ENCODE data around the gene FAM167B. TPM values are rescaled to one million over a fixed set of nuclear protein-coding genes. Genes with fewer than 3 reads are reported as not detected.
A peak's percentile ranks its signal among the peaks of the same experiment; 100 is the strongest.

Gene FAM167B
- total RNA-seq (1 to 10 TPM in 1 of 2 donors, under 1 TPM in 1; 0.99 to 1.6 TPM), polyA plus RNA-seq (ENCODE audit: insufficient read depth, low read depth, low replicate concordance) (1.6 TPM)
- long read RNA-seq, donor 1 = 0 reads
- long read RNA-seq, donor 2, partial matches to known transcripts = 0 of 1 reads
- long read RNA-seq, donor 2, other reads (novel, unspliced or antisense) = 0 of 1 reads

DNA sequence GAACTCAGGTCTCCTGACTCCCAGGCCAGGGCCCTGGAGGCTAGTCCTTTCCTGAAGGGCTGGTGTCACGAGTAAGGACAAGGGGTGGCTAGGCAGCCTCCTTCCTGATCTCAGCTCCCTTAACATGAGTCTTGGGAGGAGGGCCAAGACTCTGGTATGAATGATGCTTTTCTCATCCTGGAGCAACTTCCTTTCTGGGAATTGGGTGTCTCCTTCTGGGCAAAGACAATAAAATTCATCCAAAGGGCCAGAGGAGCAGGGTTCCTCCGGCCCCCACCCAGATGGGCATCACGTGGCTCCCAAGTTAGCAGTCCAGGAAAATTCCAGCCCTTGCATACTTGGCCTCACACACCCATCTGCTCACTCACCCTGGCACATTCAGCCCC is at the start of gene FAM167B:
Gene FAM167B, plus strand, starts transcription at position 335 of the 386 bp plus-strand sequence. CDS start 200 bp downstream, outside the sequence.
- Histone ChIP-seq H3K9me3 (no peaks in the 10 kb centered on the region), H3K4me3 (peak within 1 kb of the TSS in 1 of 2 donors; percentile 27), H3K27me3 (no peaks in the 10 kb centered on the region), H3K4me1 (peaks cover 37% of the 10 kb centered on the region), H3K27ac (peak within 1 kb of the TSS; percentile 18 to 52), H3K36me3 (ENCODE audit: low read depth, missing control alignments) (no peaks in the 10 kb centered on the region)
- intact Hi-C loops (cut with DNase I; ENCODE audit: low total_unique reads) = loop anchor here (10.0 kb wide), 1 partner anchor 88 kb away; the partner anchor contains the start of gene MARCKSL1
- TF ChIP-seq, protein P1, sequence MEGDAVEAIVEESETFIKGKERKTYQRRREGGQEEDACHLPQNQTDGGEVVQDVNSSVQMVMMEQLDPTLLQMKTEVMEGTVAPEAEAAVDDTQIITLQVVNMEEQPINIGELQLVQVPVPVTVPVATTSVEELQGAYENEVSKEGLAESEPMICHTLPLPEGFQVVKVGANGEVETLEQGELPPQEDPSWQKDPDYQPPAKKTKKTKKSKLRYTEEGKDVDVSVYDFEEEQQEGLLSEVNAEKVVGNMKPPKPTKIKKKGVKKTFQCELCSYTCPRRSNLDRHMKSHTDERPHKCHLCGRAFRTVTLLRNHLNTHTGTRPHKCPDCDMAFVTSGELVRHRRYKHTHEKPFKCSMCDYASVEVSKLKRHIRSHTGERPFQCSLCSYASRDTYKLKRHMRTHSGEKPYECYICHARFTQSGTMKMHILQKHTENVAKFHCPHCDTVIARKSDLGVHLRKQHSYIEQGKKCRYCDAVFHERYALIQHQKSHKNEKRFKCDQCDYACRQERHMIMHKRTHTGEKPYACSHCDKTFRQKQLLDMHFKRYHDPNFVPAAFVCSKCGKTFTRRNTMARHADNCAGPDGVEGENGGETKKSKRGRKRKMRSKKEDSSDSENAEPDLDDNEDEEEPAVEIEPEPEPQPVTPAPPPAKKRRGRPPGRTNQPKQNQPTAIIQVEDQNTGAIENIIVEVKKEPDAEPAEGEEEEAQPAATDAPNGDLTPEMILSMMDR (IDR thresholded peaks at IDR 0.05) = no peak
- WGBS, 2 donors = 60 to 68% methylated on average over 3 of the region's 3 CpGs
- peak; percentile 42 for DNase-seq

DNA sequence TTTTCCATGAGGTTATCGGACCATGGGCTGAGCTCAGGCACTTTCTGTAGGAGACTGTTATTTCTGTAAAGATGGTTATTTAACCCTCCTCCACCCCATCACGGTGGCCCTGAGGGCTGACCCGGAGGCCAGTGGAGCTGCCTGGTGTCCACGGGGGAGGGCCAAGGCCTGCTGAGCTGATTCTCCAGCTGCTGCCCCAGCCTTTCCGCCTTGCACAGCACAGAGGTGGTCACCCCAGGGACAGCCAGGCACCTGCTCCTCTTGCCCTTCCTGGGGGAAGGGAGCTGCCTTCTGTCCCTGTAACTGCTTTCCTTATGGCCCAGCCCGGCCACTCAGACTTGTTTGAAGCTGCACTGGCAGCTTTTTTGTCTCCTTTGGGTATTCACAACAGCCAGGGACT is 49.2 kb upstream of the FAM167B start:
- 40 to 47% methylated on average over 5 to 6 of the region's 6 CpGs for WGBS, 2 donors
- DNase-seq = no peak
- TF ChIP-seq, protein P1 (IDR thresholded peaks at IDR 0.05) = no peak
- no peak for TF ChIP-seq POLR2A (IDR thresholded peaks at IDR 0.05)
- H3K4me1 ChIP-seq = peaks cover 25% of the 10 kb centered on the region
- no peak overlapping the region for H3K4me3 ChIP-seq
- H3K27me3 ChIP-seq = no peaks in the 10 kb centered on the region
- no peak overlapping the region for H3K27ac ChIP-seq
- intact Hi-C loops (cut with DNase I; ENCODE audit: low total_unique reads) = no loop called here
- H3K9me3 ChIP-seq = no peaks in the 10 kb centered on the region
- H3K36me3 ChIP-seq (ENCODE audit: low read depth, missing control alignments) = no peaks in the 10 kb centered on the region

DNA sequence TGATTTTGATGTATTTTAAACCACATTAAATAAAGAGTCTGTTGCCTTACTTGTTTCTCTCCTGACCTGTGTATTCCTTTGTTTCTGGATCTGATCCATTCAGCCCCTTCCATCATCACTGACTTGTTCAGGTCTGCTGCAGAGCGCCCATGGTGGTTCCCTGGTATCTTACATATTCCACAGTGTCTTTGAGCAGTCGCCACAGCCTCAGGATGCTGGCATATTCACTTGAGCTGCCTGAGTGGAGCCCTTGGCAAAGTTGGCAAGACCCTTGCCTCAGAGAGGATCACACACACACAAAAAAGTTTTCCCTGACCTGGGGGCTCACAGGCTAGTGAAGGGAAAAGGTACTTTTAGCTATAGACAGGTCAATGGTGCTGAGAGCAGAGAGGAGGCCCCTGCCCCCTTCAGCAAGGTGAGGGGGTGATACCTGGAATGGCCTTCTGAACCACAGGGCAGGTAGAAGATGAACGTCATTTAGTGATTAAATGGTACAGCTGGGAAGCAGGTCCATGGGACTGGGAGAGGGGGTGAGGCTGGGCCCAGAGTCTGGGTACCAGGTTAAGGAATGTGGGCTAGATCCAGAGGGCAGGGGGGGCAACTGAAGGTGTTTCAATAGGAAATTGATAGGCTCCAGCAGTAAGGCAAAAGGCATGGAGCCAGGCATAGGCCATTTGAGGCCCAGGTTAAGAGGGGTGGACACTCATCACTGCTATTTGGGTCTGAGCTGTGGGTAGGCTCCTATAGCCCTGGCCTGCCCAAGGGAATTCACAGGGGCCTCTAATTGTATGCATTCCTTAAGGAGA is 48.6 kb upstream of the FAM167B start:
- H3K36me3 ChIP-seq (ENCODE audit: low read depth, missing control alignments) = no peaks in the 10 kb centered on the region
- H3K27me3 ChIP-seq = no peaks in the 10 kb centered on the region
- no peak overlapping the region for H3K27ac ChIP-seq
- H3K4me1 ChIP-seq = peaks cover 29% of the 10 kb centered on the region
- DNase-seq = no peak
- WGBS, 2 donors = 78 to 86% methylated on average over 3 of the region's 3 CpGs
- intact Hi-C loops (cut with DNase I; ENCODE audit: low total_unique reads) = no loop called here
- no peak overlapping the region for H3K4me3 ChIP-seq
- TF ChIP-seq POLR2A (IDR thresholded peaks at IDR 0.05) = no peak
- TF ChIP-seq, protein P1 (IDR thresholded peaks at IDR 0.05) = no peak
- no peaks in the 10 kb centered on the region for H3K9me3 ChIP-seq

DNA sequence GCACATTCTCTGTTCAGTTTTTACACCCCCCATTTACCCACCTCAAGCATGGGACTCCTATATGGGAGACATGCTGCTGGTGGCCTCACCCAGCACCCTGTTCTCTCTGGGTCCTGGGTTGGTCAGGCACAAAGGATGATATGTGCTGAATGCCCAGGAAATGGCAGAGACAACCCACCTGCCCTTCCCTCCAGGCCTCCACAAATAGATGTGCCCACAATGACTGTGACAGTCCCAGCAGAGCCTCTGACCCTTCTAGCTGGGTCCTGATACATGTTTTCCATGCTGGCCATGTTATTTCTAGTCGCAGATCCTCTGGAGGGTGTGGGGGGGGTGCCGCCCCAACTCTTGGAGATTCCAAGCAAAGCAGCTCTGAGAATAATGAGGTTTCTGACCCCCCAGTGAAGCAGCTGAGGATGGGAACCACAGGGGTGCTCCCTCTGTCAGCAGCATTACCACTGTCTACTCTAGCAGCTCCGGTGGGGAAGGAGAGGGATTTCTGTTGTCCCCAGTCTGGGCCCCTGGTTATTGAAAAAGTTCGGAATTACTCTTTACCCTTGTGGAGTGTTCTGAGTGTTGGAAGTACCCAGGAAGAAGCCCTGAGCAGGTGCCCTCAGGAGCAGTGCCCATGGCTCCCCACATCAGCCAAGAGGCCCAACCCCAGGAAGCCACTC is 47.8 kb upstream of the FAM167B start:
- H3K4me3 ChIP-seq = no peak overlapping the region

More for the DNA sequence above, 47.8 kb upstream of the FAM167B start:
- peaks cover 36% of the 10 kb centered on the region for H3K4me1 ChIP-seq
- no peaks in the 10 kb centered on the region for H3K27me3 ChIP-seq
- DNase-seq = no peak
- no peaks in the 10 kb centered on the region for H3K9me3 ChIP-seq
- WGBS, 2 donors = 71 to 80% methylated on average over 1 to 4 of the region's 4 CpGs
- TF ChIP-seq, protein P1 (IDR thresholded peaks at IDR 0.05) = no peak
- no peak for TF ChIP-seq POLR2A (IDR thresholded peaks at IDR 0.05)
- H3K27ac ChIP-seq = peak overlapping the region; percentile 71 to 94
- H3K36me3 ChIP-seq (ENCODE audit: low read depth, missing control alignments) = no peaks in the 10 kb centered on the region
- intact Hi-C loops (cut with DNase I; ENCODE audit: low total_unique reads) = no loop called here
